Body of pancreas (tissue), 4 donors: ENCODE measurements around the gene GDPD5. TPM values are rescaled to one million over a fixed set of nuclear protein-coding genes. Genes with fewer than 3 reads are reported as not detected.

Experiments used
- ATAC-seq: fragments of 150-250 bp; one replicate; pipeline ENCODE4 v1.9.1; 2016
- DNase-seq, 4 donors: peaks; one replicate each; pipeline ENCODE4 v3.0.0-alpha.2; 2019
- H3K27ac ChIP-seq, 4 donors: fragments of 200-600 bp; sonication (generic); 1 replicate in 3 of 4; 2 replicates in 1 of 4; pipeline versions ENCODE4 v1.5.1 to v1.6.1; 2016 to 2019; ENCODE audit warnings: mild to moderate bottlenecking in 1 of 4, mixed read lengths in 1 of 4, moderate library complexity in 1 of 4
- H3K27me3 ChIP-seq, 2 donors: fragments of 200-600 bp; sonication (generic); one replicate each; pipeline ENCODE4 v1.6.0; 2016; ENCODE audit warnings: mild to moderate bottlenecking in 1 of 2
- H3K36me3 ChIP-seq, 2 donors: fragments of 200-600 bp; sonication (generic); replicated peaks in 1 of 2; 2 replicates each; pipeline ENCODE4 v1.5.1; 2016; ENCODE audit warnings: low read depth in 2 of 2; ENCODE audit not compliant: insufficient read depth in 1 of 2
- H3K4me1 ChIP-seq: fragments of 200-600 bp; sonication (generic); one replicate; pipeline ENCODE4 v1.6.0; 2016
- H3K4me3 ChIP-seq, 2 donors: fragments of 200-600 bp; sonication (generic); 1 replicate in 1 of 2; 2 replicates in 1 of 2; pipeline ENCODE4 v1.5.1; 2016 to 2019
- H3K9me3 ChIP-seq, 3 donors: fragments of 200-600 bp; sonication (generic); 1 replicate in 2 of 3; 2 replicates in 1 of 3; pipeline ENCODE4 v1.5.1; 2016
- POLR2A ChIP-seq, 3 donors: fragments of 450-650 bp; IDR thresholded peaks; one replicate each; pipeline ENCODE4 v1.6.1; 2016; ENCODE audit warnings: antibody characterized with exemption in 3 of 3, mild to moderate bottlenecking in 2 of 3
- WGBS, 2 donors: methylation state at CpG; one replicate each; pipeline ENCODE4 v1.1.5; 2017; 5-methylcytosine and 5-hydroxymethylcytosine counted together
- intact Hi-C: fragments of 100-400 bp; cut with DNase I; formaldehyde crosslinking; loops from one replicate; pipeline ENCODE4 v1.15.1; 2023
- total RNA-seq, 2 donors: library from RNA; depleted of rRNA; stranded (reverse); fragments of >200 nt; gene quantifications; one replicate each; pipeline ENCODE4 v1.1.0, GENCODE V29; 2016
- TF ChIP-seq, protein P1 (sequence below), 7 experiments: fragments of 450-650 bp in 4 of 7; fragments of 200-600 bp in 3 of 7; sonication (generic) in 3 of 7; IDR thresholded peaks; one replicate each; pipeline ENCODE4 v1.5.1; 2016 to 2019; ENCODE audit warnings: antibody characterized with exemption in 7 of 7

GDPD5 gene
- total RNA-seq, 2 donors from 2014 or later, result 29.6 to 73.2 TPM

GRCh38 chr11:75423721-75424120, 102.0 kb downstream of the GDPD5 start:
- no peak overlapping the region for H3K4me3 ChIP-seq

DNA sequence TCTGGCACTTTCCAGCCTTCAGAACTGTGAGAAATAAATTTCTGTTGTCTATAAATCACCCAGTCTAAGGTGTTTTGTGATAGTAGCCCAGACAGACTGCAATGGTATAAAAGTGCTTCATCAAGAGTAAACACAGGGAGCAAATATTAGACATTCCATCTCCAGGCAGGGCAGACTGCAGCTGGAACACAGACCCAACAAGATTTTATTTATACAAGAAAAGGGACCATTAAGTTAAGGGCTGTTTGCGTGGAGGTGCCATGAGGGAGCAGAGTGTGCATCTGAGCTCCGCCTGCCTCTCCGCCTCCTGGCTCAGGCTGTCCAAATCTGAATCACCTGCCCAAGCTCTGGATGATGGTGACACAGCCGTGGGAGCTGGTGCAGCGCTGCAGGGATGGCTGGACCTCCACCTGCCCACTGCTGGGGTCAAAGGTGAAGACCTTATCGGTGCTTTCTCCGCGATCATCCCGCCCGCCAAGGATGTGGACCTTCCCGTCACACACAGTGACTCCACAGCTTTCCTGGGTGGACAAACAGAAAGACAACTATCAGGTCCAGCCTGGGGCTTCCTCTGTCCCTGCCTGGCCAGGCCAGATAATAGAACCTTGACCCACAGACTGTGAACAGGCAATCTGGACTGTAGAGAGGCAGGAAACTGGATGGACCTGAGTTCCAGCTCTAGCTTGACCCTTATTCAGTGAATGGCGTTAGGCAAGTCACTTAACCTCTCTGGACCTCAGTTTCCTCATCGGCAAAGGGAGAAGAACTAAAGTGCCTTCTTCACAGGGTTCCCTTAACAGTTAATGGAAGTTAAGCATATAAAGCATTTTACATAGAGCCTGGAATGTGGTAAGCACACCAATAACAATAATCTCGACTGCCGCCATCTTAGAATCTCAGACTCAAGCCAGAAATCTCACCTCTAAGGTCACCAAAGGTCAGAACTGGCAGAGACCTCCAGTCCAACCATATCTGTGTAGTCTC, 103.2 kb downstream of the GDPD5 start:
- peak overlapping the region; percentile 15 to 54 (median 46) for H3K27ac ChIP-seq
- peak; percentile 41 to 73 (median 58) for DNase-seq
- H3K9me3 ChIP-seq, result no peaks in the 10 kb centered on the region
- intact Hi-C loops, result no loop called here
- 39 to 59% methylated on average over 8 to 15 of the region's 15 CpGs for WGBS, 2 donors
- no peak overlapping the region for H3K4me3 ChIP-seq
- no peak for TF ChIP-seq POLR2A (IDR thresholded peaks at IDR 0.05)
- TF ChIP-seq, protein P1, sequence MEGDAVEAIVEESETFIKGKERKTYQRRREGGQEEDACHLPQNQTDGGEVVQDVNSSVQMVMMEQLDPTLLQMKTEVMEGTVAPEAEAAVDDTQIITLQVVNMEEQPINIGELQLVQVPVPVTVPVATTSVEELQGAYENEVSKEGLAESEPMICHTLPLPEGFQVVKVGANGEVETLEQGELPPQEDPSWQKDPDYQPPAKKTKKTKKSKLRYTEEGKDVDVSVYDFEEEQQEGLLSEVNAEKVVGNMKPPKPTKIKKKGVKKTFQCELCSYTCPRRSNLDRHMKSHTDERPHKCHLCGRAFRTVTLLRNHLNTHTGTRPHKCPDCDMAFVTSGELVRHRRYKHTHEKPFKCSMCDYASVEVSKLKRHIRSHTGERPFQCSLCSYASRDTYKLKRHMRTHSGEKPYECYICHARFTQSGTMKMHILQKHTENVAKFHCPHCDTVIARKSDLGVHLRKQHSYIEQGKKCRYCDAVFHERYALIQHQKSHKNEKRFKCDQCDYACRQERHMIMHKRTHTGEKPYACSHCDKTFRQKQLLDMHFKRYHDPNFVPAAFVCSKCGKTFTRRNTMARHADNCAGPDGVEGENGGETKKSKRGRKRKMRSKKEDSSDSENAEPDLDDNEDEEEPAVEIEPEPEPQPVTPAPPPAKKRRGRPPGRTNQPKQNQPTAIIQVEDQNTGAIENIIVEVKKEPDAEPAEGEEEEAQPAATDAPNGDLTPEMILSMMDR (IDR thresholded peaks at IDR 0.05), result no peak
- ATAC-seq, result peak; percentile 75
- peaks cover 25% of the 10 kb centered on the region for H3K4me1 ChIP-seq
- no peaks in the 10 kb centered on the region for H3K36me3 ChIP-seq
- H3K27me3 ChIP-seq, result no peaks in the 10 kb centered on the region

More at GRCh38 chr11:75423721-75424120, 102.0 kb downstream of the GDPD5 start:
- Histone ChIP-seq H3K27me3 (no peaks in the 10 kb centered on the region), H3K27ac (no peak overlapping the region), H3K9me3 (no peaks in the 10 kb centered on the region), H3K4me1 (peaks cover 27% of the 10 kb centered on the region), H3K36me3 (no peaks in the 10 kb centered on the region)
- DNase-seq (no peak), ATAC-seq (no peak)
- intact Hi-C loops, result no loop called here
- TF ChIP-seq, protein P1 (IDR thresholded peaks at IDR 0.05), result no peak
- no peak for TF ChIP-seq POLR2A (IDR thresholded peaks at IDR 0.05)
- WGBS, 2 donors, result 85 to 88% methylated on average over 4 to 7 of the region's 9 CpGs

GRCh38 chr11:75421902-75422247, 103.9 kb downstream of the GDPD5 start:
- no peak for ATAC-seq
- DNase-seq, result no peak
- peaks cover 25% of the 10 kb centered on the region for H3K4me1 ChIP-seq
- 30 to 35% methylated on average over 2 of the region's 2 CpGs for WGBS, 2 donors
- H3K9me3 ChIP-seq, result no peaks in the 10 kb centered on the region
- intact Hi-C loops, result no loop called here
- H3K4me3 ChIP-seq, result no peak overlapping the region
- no peaks in the 10 kb centered on the region for H3K27me3 ChIP-seq
- no peak for TF ChIP-seq POLR2A (IDR thresholded peaks at IDR 0.05)
- TF ChIP-seq, protein P1 (IDR thresholded peaks at IDR 0.05), result no peak
- H3K36me3 ChIP-seq, result no peaks in the 10 kb centered on the region
- peak overlapping the region; percentile 15 to 51 (median 42) for H3K27ac ChIP-seq

GRCh38 chr11:75421035-75421602, 104.6 kb downstream of the GDPD5 start:
- 77 to 86% methylated on average over 9 to 10 of the region's 11 CpGs for WGBS, 2 donors
- DNase-seq (no peak), ATAC-seq (no peak)
- H3K36me3 ChIP-seq, result no peaks in the 10 kb centered on the region
- intact Hi-C loops, result no loop called here
- TF ChIP-seq, protein P1 (IDR thresholded peaks at IDR 0.05), result no peak
- TF ChIP-seq POLR2A (IDR thresholded peaks at IDR 0.05), result no peak
- no peaks in the 10 kb centered on the region for H3K27me3 ChIP-seq
- no peaks in the 10 kb centered on the region for H3K9me3 ChIP-seq
- H3K4me3 ChIP-seq, result no peak overlapping the region
- H3K4me1 ChIP-seq, result peaks cover 25% of the 10 kb centered on the region
- peak overlapping the region in 3 of 4 donors; percentile 15 to 51 (median 43) for H3K27ac ChIP-seq
